Memory B cell (primary cell): ENCODE results near the gene SRGAP2.
"Not testable (repeated sequence)": the region's sequence is repeated elsewhere in the genome, so short reads cannot be mapped to it uniquely, and the experiment has no call there.

Experiments
- ATAC-seq: fragments of 150-1000 bp; cut with Tn5 transposase; 2 replicates; pipeline ENCODE4 v1.10.0; 2021; ENCODE audit warnings: low read depth, mild to moderate bottlenecking, moderate library complexity
- DNase-seq, 2 donors: peaks; one replicate each; pipeline ENCODE4 v3.0.0; 2022; ENCODE audit warnings: low spot score in 2 of 2
- H3K27ac Mint-ChIP-seq: one replicate; pipeline ENCODE4 v1.8.0; 2022; ENCODE audit warnings: mild to moderate bottlenecking, moderate library complexity, mixed read lengths
- H3K27me3 Mint-ChIP-seq: one replicate; pipeline ENCODE4 v1.8.0; 2022; ENCODE audit warnings: mixed read lengths
- H3K36me3 Mint-ChIP-seq: one replicate; pipeline ENCODE4 v1.8.0; 2022; ENCODE audit warnings: mild to moderate bottlenecking, mixed read lengths
- H3K4me1 Mint-ChIP-seq: one replicate; pipeline ENCODE4 v1.8.0; 2022; ENCODE audit warnings: mixed read lengths
- H3K4me3 Mint-ChIP-seq: one replicate; pipeline ENCODE4 v1.8.0; 2022; ENCODE audit warnings: mild to moderate bottlenecking, moderate library complexity, mixed read lengths
- H3K9me3 Mint-ChIP-seq: one replicate; pipeline ENCODE4 v1.8.0; 2022; ENCODE audit warnings: mixed read lengths

SRGAP2 gene

GRCh38 chr1:206186826-206187225, 16.5 kb upstream of the SRGAP2 start:
- not testable (repeated sequence) for H3K9me3 Mint-ChIP-seq, H3K4me3 Mint-ChIP-seq, H3K4me1 Mint-ChIP-seq, H3K27me3 Mint-ChIP-seq, ATAC-seq, H3K36me3 Mint-ChIP-seq, DNase-seq, H3K27ac Mint-ChIP-seq

DNA sequence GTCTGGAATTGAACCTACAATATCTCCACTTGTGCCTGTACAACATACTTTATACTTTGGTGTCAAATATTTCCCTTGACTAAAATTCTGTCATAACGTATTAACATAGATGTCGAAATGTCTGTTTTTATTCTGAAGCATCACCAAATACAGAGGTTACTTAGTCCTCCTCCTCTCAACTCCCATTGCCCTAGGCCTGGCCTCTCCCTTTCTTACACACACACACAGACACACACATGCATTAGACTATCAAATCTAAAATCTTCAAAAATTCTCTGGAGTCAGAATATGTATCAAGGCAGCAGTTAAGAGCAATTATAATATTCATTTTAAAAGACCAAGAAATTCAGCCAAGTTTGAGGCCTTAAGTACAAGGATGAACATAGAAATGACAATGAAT, 8.2 kb upstream of the SRGAP2 start:
- not testable (repeated sequence) for H3K9me3 Mint-ChIP-seq, H3K27me3 Mint-ChIP-seq, H3K4me3 Mint-ChIP-seq, H3K4me1 Mint-ChIP-seq, DNase-seq, ATAC-seq, H3K36me3 Mint-ChIP-seq, H3K27ac Mint-ChIP-seq

DNA sequence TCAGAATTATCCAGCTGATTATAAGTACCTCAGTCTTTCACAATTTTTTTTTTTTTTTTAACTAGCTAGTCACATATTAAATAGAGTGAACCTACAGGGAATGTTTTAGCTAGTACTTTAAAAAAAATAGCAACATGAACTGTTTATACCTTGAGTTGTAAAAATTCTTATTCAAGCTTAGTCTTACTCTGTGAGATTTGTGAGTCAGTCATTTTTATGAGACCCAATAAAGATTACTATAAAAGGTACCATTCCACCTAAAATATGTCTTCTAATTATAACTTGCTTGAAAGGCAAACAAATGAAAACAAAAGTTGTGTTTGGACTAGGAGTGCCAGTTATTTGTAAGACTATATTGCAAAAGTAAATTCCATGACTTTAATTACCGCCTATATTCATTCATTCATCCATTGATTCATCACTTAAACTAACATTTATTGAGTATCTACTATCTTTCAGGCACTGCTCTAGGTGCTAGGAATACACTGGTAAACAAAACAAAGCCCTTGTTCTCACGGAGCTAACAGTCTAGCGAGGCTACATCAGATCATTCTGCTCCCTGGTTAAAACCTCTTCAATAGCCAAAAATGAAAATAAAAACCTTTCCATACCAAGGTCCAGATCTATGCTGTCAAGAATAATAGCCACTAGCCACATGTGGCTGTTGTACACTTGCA, 6.5 kb upstream of the SRGAP2 start:
- not testable (repeated sequence) for H3K9me3 Mint-ChIP-seq, H3K27ac Mint-ChIP-seq, ATAC-seq, H3K4me3 Mint-ChIP-seq, H3K27me3 Mint-ChIP-seq, DNase-seq, H3K4me1 Mint-ChIP-seq, H3K36me3 Mint-ChIP-seq

- not testable (repeated sequence) for H3K27me3 Mint-ChIP-seq, H3K36me3 Mint-ChIP-seq, H3K4me1 Mint-ChIP-seq, H3K9me3 Mint-ChIP-seq
- ATAC-seq, result peak; percentile 78
- DNase-seq, result peak; percentile 82 to 95
- Mint-ChIP-seq H3K27ac (peak within 1 kb of the TSS; percentile 78), H3K4me3 (peak within 1 kb of the TSS; percentile 90)
Measured at GRCh38 chr1:206202789-206203363, 465 bp upstream of the SRGAP2 start, which contains the start of gene FAM72A. FAM72A (minus strand) TSS chr1:206202839; CDS start chr1:206202025, 814 bp downstream.

DNA sequence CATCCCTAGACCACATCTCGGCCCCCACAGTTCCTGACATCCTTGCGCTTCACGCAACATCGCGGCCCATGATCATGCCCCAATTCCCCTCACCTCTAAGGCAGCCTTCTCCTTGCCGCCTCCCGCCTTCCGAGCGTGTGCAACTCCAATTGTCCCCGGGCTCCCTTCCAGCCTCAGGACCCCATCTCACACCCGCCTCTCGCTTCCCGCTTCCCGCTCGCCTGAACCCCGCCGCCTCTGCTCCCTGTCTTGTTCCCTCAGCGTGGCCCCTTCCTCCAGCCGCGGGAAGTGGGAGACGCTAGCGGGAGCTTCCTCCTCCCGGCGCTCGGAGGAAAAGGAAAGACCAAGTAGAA, 794 bp downstream of the SRGAP2 start:
- not testable (repeated sequence) for H3K27ac Mint-ChIP-seq, ATAC-seq, H3K27me3 Mint-ChIP-seq, H3K4me1 Mint-ChIP-seq, DNase-seq, H3K36me3 Mint-ChIP-seq, H3K9me3 Mint-ChIP-seq
- peak overlapping the region; percentile 85 for H3K4me3 Mint-ChIP-seq

DNA sequence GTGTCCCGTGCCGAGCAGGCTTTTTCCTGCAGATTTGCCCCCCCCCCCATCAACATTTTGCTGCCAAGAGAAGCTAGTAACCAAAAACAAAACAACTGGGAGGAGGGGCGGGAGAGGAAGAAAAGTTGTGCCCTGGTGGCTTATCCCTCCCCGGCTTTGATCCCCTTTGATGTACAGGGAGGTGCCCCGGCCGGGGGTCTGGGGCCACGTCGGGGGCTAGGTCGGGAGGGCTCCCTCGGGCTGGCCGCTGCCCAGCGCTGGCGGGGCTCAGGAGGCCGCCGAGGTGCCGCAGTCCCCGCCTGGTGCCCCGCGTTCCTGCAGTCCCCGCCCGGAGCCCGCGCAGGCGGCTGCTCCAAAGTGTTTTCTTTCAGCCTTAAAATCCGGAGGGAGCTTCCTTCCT, 1.5 kb downstream of the SRGAP2 start:
- peak in 1 of 2 donors; percentile 24 for DNase-seq
- not testable (repeated sequence) for ATAC-seq, H3K4me1 Mint-ChIP-seq, H3K36me3 Mint-ChIP-seq, H3K27ac Mint-ChIP-seq, H3K27me3 Mint-ChIP-seq, H3K9me3 Mint-ChIP-seq
- H3K4me3 Mint-ChIP-seq, result peak overlapping the region; percentile 89

- DNase-seq, result peak in 1 of 2 donors; percentile 19
- not testable (repeated sequence) for H3K4me3 Mint-ChIP-seq, H3K27me3 Mint-ChIP-seq, H3K9me3 Mint-ChIP-seq, H3K27ac Mint-ChIP-seq, H3K4me1 Mint-ChIP-seq, H3K36me3 Mint-ChIP-seq, ATAC-seq
Measured at GRCh38 chr1:206205569-206205968, 2.2 kb downstream of the SRGAP2 start.

- H3K9me3 Mint-ChIP-seq, H3K4me1 Mint-ChIP-seq, H3K27me3 Mint-ChIP-seq, H3K27ac Mint-ChIP-seq, H3K36me3 Mint-ChIP-seq, DNase-seq, ATAC-seq, H3K4me3 Mint-ChIP-seq: not testable (repeated sequence)
Measured at GRCh38 chr1:206210802-206211201, 7.5 kb downstream of the SRGAP2 start.

DNA sequence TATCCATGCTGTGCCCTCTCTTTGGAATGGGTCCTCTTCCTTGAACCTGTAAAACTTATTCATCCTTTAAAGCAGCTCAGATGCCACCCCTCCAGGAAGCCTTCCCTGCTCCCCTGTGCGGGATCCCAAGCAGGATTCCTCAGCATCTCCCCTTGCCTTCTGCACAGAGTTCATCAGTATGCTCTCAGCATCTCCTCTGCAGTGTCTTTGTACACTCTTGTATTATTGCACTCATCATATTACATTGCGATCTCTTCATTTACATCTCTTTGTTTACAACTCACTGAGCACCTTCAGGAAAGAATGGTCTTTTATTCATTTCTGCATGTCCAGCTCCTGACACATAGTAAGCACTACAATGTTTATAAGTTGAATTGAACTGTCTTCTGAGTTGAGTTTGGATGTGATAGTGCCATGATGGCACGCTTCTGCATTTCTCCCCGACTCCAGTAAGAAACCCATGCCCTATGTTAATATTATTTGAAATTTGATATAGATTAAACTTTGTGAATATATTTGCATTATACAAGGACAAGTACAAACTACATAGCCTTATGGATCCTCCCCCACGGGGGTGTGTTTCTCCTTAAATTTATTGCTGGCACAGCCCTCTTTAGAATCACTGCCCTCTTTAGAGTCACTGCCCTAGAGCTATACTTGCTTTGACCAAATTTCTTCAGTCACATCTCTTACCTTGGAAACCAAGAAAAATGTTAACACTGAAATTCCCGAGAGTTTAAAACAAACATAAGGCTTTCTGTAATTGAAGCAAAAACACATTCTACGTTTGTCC, 12.5 kb downstream of the SRGAP2 start:
- H3K9me3 Mint-ChIP-seq, H3K27me3 Mint-ChIP-seq, ATAC-seq: not testable (repeated sequence)

GRCh38 chr1:206218285-206218684, 14.9 kb downstream of the SRGAP2 start:
- not testable (repeated sequence) for H3K4me1 Mint-ChIP-seq, H3K27me3 Mint-ChIP-seq, H3K36me3 Mint-ChIP-seq, DNase-seq, H3K9me3 Mint-ChIP-seq, H3K27ac Mint-ChIP-seq, H3K4me3 Mint-ChIP-seq, ATAC-seq

More for the DNA sequence above, 12.5 kb downstream of the SRGAP2 start:
- H3K36me3 Mint-ChIP-seq, H3K4me1 Mint-ChIP-seq, H3K27ac Mint-ChIP-seq, DNase-seq, H3K4me3 Mint-ChIP-seq: not testable (repeated sequence)

DNA sequence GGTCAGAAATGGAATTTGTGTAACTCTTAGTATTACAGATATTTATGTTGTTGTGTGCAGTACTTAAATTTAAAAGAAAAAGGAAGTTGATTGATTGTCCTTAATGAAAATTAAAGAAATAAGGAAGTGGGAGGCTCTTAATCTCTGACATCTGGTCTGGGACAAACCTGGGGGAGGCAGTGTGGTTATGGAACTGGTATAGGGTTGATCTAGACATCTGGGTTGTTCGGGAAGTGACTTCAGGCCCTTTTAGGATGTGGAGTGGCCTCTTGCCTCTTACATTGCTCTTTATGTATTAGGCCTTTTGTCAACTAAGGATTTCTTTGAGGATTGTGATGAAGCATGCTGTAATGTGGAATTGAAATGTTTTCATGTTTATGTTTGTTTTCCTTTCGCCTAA, 15.4 kb downstream of the SRGAP2 start:
- H3K27me3 Mint-ChIP-seq, H3K4me1 Mint-ChIP-seq, DNase-seq, H3K4me3 Mint-ChIP-seq, H3K27ac Mint-ChIP-seq, H3K9me3 Mint-ChIP-seq, H3K36me3 Mint-ChIP-seq: not testable (repeated sequence)
- ATAC-seq, result peak; percentile 71

GRCh38 chr1:206219514-206220331, 16.4 kb downstream of the SRGAP2 start:
- H3K27me3 Mint-ChIP-seq, H3K9me3 Mint-ChIP-seq, DNase-seq, H3K27ac Mint-ChIP-seq, H3K36me3 Mint-ChIP-seq, ATAC-seq, H3K4me1 Mint-ChIP-seq, H3K4me3 Mint-ChIP-seq: not testable (repeated sequence)

- H3K27me3 Mint-ChIP-seq, ATAC-seq, H3K4me1 Mint-ChIP-seq, H3K36me3 Mint-ChIP-seq, H3K4me3 Mint-ChIP-seq, DNase-seq, H3K9me3 Mint-ChIP-seq, H3K27ac Mint-ChIP-seq: not testable (repeated sequence)
Measured at GRCh38 chr1:206220332-206221000, 17.1 kb downstream of the SRGAP2 start.
